K562 (cell line): ENCODE data around the gene GINS1. TPM values are rescaled to one million over a fixed set of nuclear protein-coding genes. Genes with fewer than 3 reads are reported as not detected.

Source experiments
- ATAC-seq: fragments of 200-7000 bp; cut with Tn5 transposase; 3 replicates; pipeline ENCODE4 v1.9.1; 2020; ENCODE audit warnings: moderate library complexity
- BruUV-seq: library from RNA; stranded (reverse); fragments of 400-500 nt; replicated peaks from 2 replicates; lab custom pipeline; 2021; lab: Mats Ljungman, UMichigan
- CTCF ChIA-PET: fragments of 300-600 bp; formaldehyde crosslinking; extraction: SDS; loops from one replicate; lab custom pipeline; 2021; ENCODE audit warnings: low intra/inter-chr PET ratio; lab: Yijun Ruan, JAX
- POLR2A ChIA-PET: fragments of 300-600, 350-650 bp; sonication (Branson Sonifier 250); formaldehyde crosslinking; extraction: SDS; loops from one replicate; lab custom pipeline; 2021; ENCODE audit warnings: antibody characterized with exemption, inconsistent platforms; lab: Yijun Ruan, JAX
- DNase-seq, 4 experiments: peaks; one replicate each; pipeline versions ENCODE4 v3.0.0 to v3.0.0-alpha.2; 2011 to 2018; ENCODE audit warnings: low spot score in 3 of 4, mixed read lengths in 3 of 4; ENCODE audit errors: extremely low read depth in 1 of 4
- FAIRE-seq: peaks from 2 replicates; lab custom pipeline; 2011; peaks lifted over from hg19 to GRCh38; lab: Jason Lieb, UNC
- H2AFZ ChIP-seq: 2 replicates; pipeline ENCODE4 v1.6.0; 2011; ENCODE audit warnings: low read depth, low read length, control low read depth, inconsistent platforms
- H3K27ac ChIP-seq: fragments of 200-600 bp; 3 replicates; pipeline ENCODE4 v1.8.0; 2011; ENCODE audit warnings: low read depth, mild to moderate bottlenecking, control low read depth, inconsistent platforms, low read length, moderate library complexity, mixed read lengths; ENCODE audit errors: extremely low read depth
- H3K27me3 ChIP-seq, 2 experiments: fragments of 300-600 bp in 1 of 2; 2 replicates in 1 of 2; 3 replicates in 1 of 2; pipeline versions ENCODE4 v1.6.0 to v1.8.0; 2011; ENCODE audit warnings: inconsistent platforms in 2 of 2, low read length in 2 of 2, mild to moderate bottlenecking in 1 of 2, mixed read lengths in 1 of 2, moderate library complexity in 1 of 2; ENCODE audit not compliant: control insufficient read depth in 2 of 2, insufficient read depth in 2 of 2
- H3K36me3 ChIP-seq: fragments of 300-600 bp; 3 replicates; pipeline ENCODE4 v1.8.0; 2011; ENCODE audit warnings: mild to moderate bottlenecking, low read length, inconsistent platforms; ENCODE audit not compliant: control insufficient read depth, insufficient read depth
- H3K4me1 ChIP-seq, 2 experiments: fragments of 200-600 bp in 1 of 2; replicated peaks in 1 of 2; 2 replicates in 1 of 2; 3 replicates in 1 of 2; pipeline versions ENCODE4 v1.5.1 to v1.8.0; 2011; ENCODE audit warnings: inconsistent platforms in 2 of 2, low read length in 2 of 2, mild to moderate bottlenecking in 1 of 2, mixed read lengths in 1 of 2, moderate library complexity in 1 of 2; ENCODE audit not compliant: control insufficient read depth in 2 of 2, insufficient read depth in 2 of 2
- H3K4me2 ChIP-seq: 2 replicates; pipeline ENCODE4 v1.6.1; 2011; ENCODE audit warnings: low read length, control low read depth, inconsistent platforms, mixed read lengths; ENCODE audit not compliant: insufficient read depth
- H3K4me3 ChIP-seq: fragments of 200-600 bp; sonication (generic), shearing (Covaris generic); 2 replicates; pipeline ENCODE4 v1.5.1; 2016; ENCODE audit warnings: control low read depth, inconsistent platforms
- H3K79me2 ChIP-seq: fragments of 200-600 bp; 3 replicates; pipeline ENCODE4 v1.8.0; 2011; ENCODE audit warnings: low read length, inconsistent platforms; ENCODE audit not compliant: control insufficient read depth, insufficient read depth
- H3K9ac ChIP-seq, 2 experiments: 2 replicates each; pipeline versions ENCODE4 v1.6.0 to v1.6.1; 2011; ENCODE audit warnings: low read depth in 2 of 2, low read length in 2 of 2, control low read depth in 1 of 2, inconsistent platforms in 1 of 2, mild to moderate bottlenecking in 1 of 2, mixed read lengths in 1 of 2; ENCODE audit not compliant: insufficient read depth in 1 of 2
- H3K9me1 ChIP-seq: one replicate; pipeline ENCODE4 v1.6.0; 2011; ENCODE audit warnings: inconsistent platforms, mild to moderate bottlenecking, low read length, moderate library complexity; ENCODE audit not compliant: control insufficient read depth, insufficient read depth
- H3K9me3 ChIP-seq: replicated peaks from 2 replicates; pipeline ENCODE4 v1.5.1; 2011; ENCODE audit warnings: low read depth, low read length, inconsistent platforms; ENCODE audit not compliant: control insufficient read depth, insufficient read depth
- H4K20me1 ChIP-seq: replicated peaks from 2 replicates; pipeline ENCODE4 v1.6.1; 2011; ENCODE audit warnings: low read length, inconsistent platforms, mixed read lengths; ENCODE audit not compliant: control insufficient read depth, insufficient read depth
- CBX1 ChIP-seq: sonication (generic); IDR thresholded peaks from 2 replicates; pipeline ENCODE4 v1.6.1; 2016; ENCODE audit warnings: antibody characterized with exemption, low read depth, mild to moderate bottlenecking
- CBX3 ChIP-seq, 2 experiments: IDR thresholded peaks; 1 replicate in 1 of 2; 2 replicates in 1 of 2; pipeline ENCODE4 v1.6.1; 2012; ENCODE audit warnings: inconsistent platforms in 2 of 2, low read length in 2 of 2, borderline replicate concordance in 1 of 2, control low read depth in 1 of 2
- GABPA ChIP-seq: fragments of 200-800 bp; sonication (Bioruptor generic); conservative IDR thresholded peaks from 2 replicates; pipeline ENCODE4 v1.6.1; 2016; ENCODE audit warnings: low read depth, missing genetic modification characterization, missing compliant biosample characterization
- PHF8 ChIP-seq: fragments of 200-600 bp; sonication (generic); IDR thresholded peaks from 2 replicates; pipeline ENCODE4 v1.6.1; 2012; ENCODE audit warnings: mixed run types, mild to moderate bottlenecking, inconsistent platforms, low read length, moderate library complexity, borderline replicate concordance
- SRSF9 ChIP-seq: fragments of 200-400 bp; formaldehyde crosslinking; IDR thresholded peaks from 2 replicates; pipeline ENCODE4 v1.6.1; 2017; ENCODE audit warnings: low read depth, low read length, borderline replicate concordance
- TCFL5 ChIP-seq: fragments of 250-450 bp; sonication (Bioruptor Pico); conservative IDR thresholded peaks from 2 replicates; pipeline ENCODE4 v1.6.1; 2021; ENCODE audit warnings: mild to moderate bottlenecking, moderate library complexity, matching md5 sums
- WGBS: fragments of 100-300 bp; shearing (Covaris generic); methylation state at CpG from one replicate; pipeline ENCODE4 v1.1.6; 2016; ENCODE audit warnings: low coverage, mixed read lengths; ENCODE audit not compliant: insufficient coverage; ENCODE audit errors: missing lambda C conversion rate; 5-methylcytosine and 5-hydroxymethylcytosine counted together
- in situ Hi-C: fragments of 300-500 bp; cut with MboI; formaldehyde crosslinking; loops from 4 replicates; pipeline ENCODE4 v1.15.0; 2018; ENCODE audit warnings: inconsistent platforms, mixed read lengths
- intact Hi-C: fragments of 100-400 bp; cut with micrococcal nuclease; formaldehyde crosslinking; loops from 2 replicates; pipeline ENCODE4 v1.14.2; 2022
- polyA plus RNA-seq, 8 experiments: library from polyadenylated mRNA; depleted of rRNA in 4 of 8; stranded (reverse) in 5 of 8; unstranded in 3 of 8; fragments of >200 nt; fragmentation: Nextera tagmentation in 2 of 8; fragmentation: Illumina TruSeq in 1 of 8; extraction: Ambion mirVana in 2 of 8; extraction: Trizol in 1 of 8; gene quantifications; 2 replicates each; pipeline versions ENCODE4 v1.2.1 to v1.2.3, GENCODE V29; 2011 to 2014; ENCODE audit warnings: inconsistent platforms in 1 of 8, missing spikeins in 1 of 8
- total RNA-seq, 7 experiments: library from RNA; depleted of rRNA in 6 of 7; stranded (reverse); fragments of >200 nt in 6 of 7; fragmentation: Illumina TruSeq in 2 of 7; extraction: Trizol in 2 of 7; gene quantifications; 2 replicates each; pipeline versions ENCODE4 v1.2.1 to v1.2.3, GENCODE V29; 2011 to 2021; ENCODE audit warnings: low replicate concordance in 1 of 7
- TF ChIP-seq, protein P1 (sequence below): fragments of 450-650 bp; IDR thresholded peaks from 2 replicates; pipeline ENCODE4 v1.6.1; 2018; ENCODE audit warnings: mild to moderate bottlenecking, low read depth; ENCODE audit not compliant: partially characterized antibody

Gene GINS1
- total and polyA plus RNA-seq, 9 of the 15 experiments (the other 6 are each of a cell fraction or from before 2014, with no cell fraction given) = 13.1 to 31.8 (median 24.1) TPM

DNA sequence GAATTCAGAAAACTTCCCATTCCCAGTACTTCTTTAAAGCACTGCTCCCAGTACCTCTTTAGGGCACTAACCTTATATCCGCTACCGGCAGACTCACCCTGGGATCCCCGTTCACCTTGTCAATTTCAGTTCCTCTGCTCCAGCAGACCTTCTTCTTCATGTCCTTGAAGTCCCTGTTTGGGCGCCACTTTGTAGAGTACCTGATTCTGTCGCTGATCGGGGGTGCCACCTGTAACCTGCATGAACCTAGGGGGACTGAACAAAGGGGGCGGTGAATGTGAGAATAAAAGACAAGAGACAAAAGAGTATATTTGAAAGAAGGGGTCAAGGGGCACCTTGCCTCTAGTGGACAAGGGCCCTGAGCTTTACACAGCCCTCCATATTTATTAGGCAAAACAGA lies 4.9 kb upstream of the GINS1 start:
- WGBS = 46% methylated on average over 6 of the region's 7 CpGs
- intact Hi-C loops = no loop called here
- no peak overlapping the region for H3K9ac ChIP-seq
- BruUV-seq = no TSS peak
- ChIA-PET CTCF (no interaction called here), POLR2A (no interaction called here)
- H2AFZ ChIP-seq = no peak overlapping the region
- no peak overlapping the region for H3K4me2 ChIP-seq
- no peak overlapping the region for H3K27ac ChIP-seq
- no peaks in the 10 kb centered on the region for H3K9me1 ChIP-seq
- FAIRE-seq (no peak), ATAC-seq (no peak)
- H3K27me3 ChIP-seq = no peaks in the 10 kb centered on the region
- H3K79me2 ChIP-seq = peaks cover under 1% of the 10 kb centered on the region; the same call in 2 of the 3 replicates
- in situ Hi-C loops = no loop called here
- H4K20me1 ChIP-seq = no peaks in the 10 kb centered on the region
- H3K36me3 ChIP-seq = no peaks in the 10 kb centered on the region
- H3K4me3 ChIP-seq = no peak overlapping the region
- TF ChIP-seq, protein P1, sequence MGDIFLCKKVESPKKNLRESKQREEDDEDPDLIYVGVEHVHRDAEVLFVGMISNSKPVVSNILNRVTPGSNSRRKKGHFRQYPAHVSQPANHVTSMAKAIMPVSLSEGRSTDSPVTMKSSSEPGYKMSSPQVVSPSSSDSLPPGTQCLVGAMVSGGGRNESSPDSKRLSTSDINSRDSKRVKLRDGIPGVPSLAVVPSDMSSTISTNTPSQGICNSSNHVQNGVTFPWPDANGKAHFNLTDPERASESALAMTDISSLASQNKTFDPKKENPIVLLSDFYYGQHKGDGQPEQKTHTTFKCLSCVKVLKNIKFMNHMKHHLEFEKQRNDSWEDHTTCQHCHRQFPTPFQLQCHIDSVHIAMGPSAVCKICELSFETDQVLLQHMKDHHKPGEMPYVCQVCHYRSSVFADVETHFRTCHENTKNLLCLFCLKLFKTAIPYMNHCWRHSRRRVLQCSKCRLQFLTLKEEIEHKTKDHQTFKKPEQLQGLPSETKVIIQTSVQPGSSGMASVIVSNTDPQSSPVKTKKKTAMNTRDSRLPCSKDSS = peak; percentile 49
- TF ChIP-seq CBX1 (0 out of 2 replicates have a peak, but pooled peaks have one; percentile 46), GABPA (no peak), CBX3 (IDR thresholded peaks at IDR 0.05; ENCODE audit: borderline replicate concordance in 1 of 2, low read length in 2 of 2) (0 out of 3 replicates have a peak, but pooled peaks of 1 of the 2 experiments have one; percentile 53), PHF8 (no peak), TCFL5 (no peak), SRSF9 (no peak)
- TF ChIP-seq, all 486 proteins: peak for 3
- Histone ChIP-seq H3K9me3 (no peaks in the 10 kb centered on the region), H3K4me1 (peaks cover 0 to 3% of the 10 kb centered on the region in 2 experiments; a peak in 1 of 5 replicates)
- DNase-seq = peak in 1 of 4 experiments; percentile 31
